Ishikawa (cell line): ENCODE results near the gene IFNGR2.

ENCODE experiments used
- CEBPB ChIP-seq: IDR thresholded peaks from 2 replicates; pipeline ENCODE4 v1.6.1; 2012
- CREB1 ChIP-seq: IDR thresholded peaks from 2 replicates; pipeline ENCODE4 v1.6.1; 2012; ENCODE audit warnings: low read depth
- EGR1 ChIP-seq: IDR thresholded peaks from 2 replicates; pipeline ENCODE4 v1.6.1; 2012
- EP300 ChIP-seq: IDR thresholded peaks from 2 replicates; pipeline ENCODE4 v1.6.1; 2012; ENCODE audit warnings: borderline replicate concordance
- FOXM1 ChIP-seq: IDR thresholded peaks from 2 replicates; pipeline ENCODE4 v1.6.1; 2012; ENCODE audit warnings: low read depth, borderline replicate concordance
- NFIC ChIP-seq: IDR thresholded peaks from 2 replicates; pipeline ENCODE4 v1.6.1; 2012
- RAD21 ChIP-seq: IDR thresholded peaks from 2 replicates; pipeline ENCODE4 v1.6.1; 2012; ENCODE audit warnings: low read depth
- TAF1 ChIP-seq: IDR thresholded peaks from 2 replicates; pipeline ENCODE4 v1.6.1; 2012; ENCODE audit warnings: low read depth, mild to moderate bottlenecking
- TCF12 ChIP-seq: IDR thresholded peaks from 2 replicates; pipeline ENCODE4 v1.6.1; 2012; ENCODE audit warnings: low read depth
- TEAD4 ChIP-seq: IDR thresholded peaks from 2 replicates; pipeline ENCODE4 v1.6.1; 2012
- YY1 ChIP-seq: IDR thresholded peaks from 2 replicates; pipeline ENCODE4 v1.6.1; 2012; ENCODE audit warnings: low read depth
- ZBTB7A ChIP-seq: IDR thresholded peaks from 2 replicates; pipeline ENCODE4 v1.6.1; 2012; ENCODE audit warnings: low read depth
- TF ChIP-seq, protein P1 (sequence below): IDR thresholded peaks from 2 replicates; pipeline ENCODE4 v1.6.1; 2012
- TF ChIP-seq, protein P2 (sequence below): IDR thresholded peaks from 2 replicates; pipeline ENCODE4 v1.6.1; 2012
- TF ChIP-seq, protein P3 (sequence below): IDR thresholded peaks from 2 replicates; pipeline ENCODE4 v1.6.1; 2012; ENCODE audit warnings: low read depth, mild to moderate bottlenecking

IFNGR2 gene

DNA sequence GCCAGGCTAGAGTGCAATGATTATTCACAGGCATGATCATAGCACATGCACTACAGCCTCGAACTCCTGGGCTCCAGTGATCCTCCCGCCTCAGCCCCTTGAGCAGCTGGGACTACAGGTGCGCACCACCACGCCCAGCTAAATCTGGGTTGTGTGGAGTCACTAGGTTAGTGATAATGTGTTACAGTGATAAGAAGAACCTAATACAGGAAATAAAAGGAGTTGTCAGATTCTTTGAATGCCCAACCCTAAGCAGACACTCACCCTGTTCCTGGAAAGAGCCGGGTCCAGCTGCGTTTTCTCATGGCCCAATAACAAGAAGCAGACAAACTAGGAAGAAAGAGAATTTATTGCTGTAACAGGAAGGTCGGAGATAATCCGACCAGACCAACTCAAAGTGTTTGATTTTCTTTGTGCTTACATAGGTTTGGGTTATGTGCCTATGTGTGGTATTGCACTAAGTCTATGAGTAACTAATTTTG, 8.8 kb downstream of the IFNGR2 start:
- no peak for TF ChIP-seq TAF1
- no peak for TF ChIP-seq CEBPB
- TF ChIP-seq TCF12, result no peak
- no peak for TF ChIP-seq FOXM1
- no peak for TF ChIP-seq EGR1
- TF ChIP-seq RAD21, result no peak
- no peak for TF ChIP-seq EP300

DNA sequence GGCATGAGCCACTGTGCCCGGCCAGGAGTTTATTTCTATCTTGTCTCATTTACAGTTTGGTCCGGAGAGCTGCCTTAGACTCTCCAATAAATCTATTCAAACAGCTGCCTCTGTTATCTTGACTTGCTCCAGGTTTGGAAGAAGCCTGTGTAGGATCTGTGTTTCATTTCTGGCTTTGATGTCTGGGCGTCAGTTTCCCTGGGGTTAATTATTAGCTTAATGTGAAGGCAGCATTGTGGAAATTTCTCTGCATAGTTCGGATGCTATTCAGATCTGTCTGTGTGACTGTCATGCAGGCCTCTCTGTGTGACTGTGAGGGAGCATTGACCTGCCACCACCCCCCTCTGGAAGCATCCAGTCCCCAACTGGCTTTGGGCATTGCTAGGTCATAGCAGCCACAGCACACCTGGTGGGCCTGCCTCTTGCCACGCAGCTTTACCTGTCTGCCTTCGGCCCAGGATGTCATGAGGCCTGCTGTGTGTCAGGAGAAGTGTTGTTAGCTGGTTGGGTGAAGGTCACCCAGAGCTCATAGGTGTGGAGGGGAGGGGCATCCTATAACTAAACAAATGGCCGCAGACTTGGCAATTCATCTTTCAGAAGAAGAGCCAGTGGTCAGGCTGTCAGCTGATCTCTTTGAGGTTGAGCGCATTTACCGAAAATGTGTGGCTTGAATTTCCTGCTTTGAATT, 9.8 kb downstream of the IFNGR2 start:
- no peak for TF ChIP-seq YY1

DNA sequence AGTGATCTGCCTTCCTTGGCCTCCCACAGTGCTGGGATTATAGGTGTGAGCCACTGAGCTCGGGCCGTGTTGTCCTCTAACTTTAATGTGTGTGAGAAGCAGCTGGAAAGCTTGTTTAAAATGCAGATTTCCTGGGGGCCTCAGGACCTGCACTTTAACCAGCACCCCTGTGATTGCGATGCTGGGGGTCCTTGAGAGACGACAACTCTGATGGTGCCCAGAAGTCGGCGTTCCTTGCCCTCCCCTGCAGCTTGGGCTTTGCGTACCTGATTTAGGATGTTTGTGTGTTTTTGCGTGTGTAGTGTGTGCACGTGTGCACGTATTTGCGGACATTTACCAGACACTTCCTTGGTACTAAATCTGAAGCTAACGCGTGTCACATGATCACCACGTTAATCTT, 10.9 kb downstream of the IFNGR2 start:
- TF ChIP-seq YY1 (no peak), FOXM1 (no peak), EGR1 (no peak), TAF1 (no peak), ZBTB7A (no peak), TEAD4 (no peak)

DNA sequence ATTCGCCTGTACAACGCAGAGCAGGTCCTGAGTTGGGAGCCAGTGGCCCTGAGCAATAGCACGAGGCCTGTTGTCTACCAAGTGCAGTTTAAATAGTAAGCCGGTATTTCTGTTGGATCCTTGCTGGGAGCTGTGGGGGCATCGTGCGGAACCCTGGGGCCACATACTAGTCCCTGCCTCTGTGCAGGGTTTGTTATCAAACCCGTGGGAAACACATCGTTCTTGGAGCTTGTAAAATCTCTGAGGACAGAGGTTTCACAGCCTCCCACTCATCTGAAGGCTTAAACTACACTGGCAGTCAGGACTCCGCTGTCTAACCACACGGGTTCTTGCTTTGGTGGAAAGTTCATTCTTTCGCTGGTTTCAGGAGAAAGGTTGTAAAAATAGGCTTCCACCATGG, 11.7 kb downstream of the IFNGR2 start:
- no peak for TF ChIP-seq CREB1
- TF ChIP-seq FOXM1, result no peak
- no peak for TF ChIP-seq NFIC
- TF ChIP-seq, protein P1, sequence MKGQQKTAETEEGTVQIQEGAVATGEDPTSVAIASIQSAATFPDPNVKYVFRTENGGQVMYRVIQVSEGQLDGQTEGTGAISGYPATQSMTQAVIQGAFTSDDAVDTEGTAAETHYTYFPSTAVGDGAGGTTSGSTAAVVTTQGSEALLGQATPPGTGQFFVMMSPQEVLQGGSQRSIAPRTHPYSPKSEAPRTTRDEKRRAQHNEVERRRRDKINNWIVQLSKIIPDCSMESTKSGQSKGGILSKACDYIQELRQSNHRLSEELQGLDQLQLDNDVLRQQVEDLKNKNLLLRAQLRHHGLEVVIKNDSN, result no peak
- no peak for TF ChIP-seq YY1
- no peak for TF ChIP-seq TCF12
- TF ChIP-seq, protein P2, sequence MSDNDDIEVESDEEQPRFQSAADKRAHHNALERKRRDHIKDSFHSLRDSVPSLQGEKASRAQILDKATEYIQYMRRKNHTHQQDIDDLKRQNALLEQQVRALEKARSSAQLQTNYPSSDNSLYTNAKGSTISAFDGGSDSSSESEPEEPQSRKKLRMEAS, result no peak
- no peak for TF ChIP-seq EP300
- no peak for TF ChIP-seq TAF1
- TF ChIP-seq TEAD4, result no peak

DNA sequence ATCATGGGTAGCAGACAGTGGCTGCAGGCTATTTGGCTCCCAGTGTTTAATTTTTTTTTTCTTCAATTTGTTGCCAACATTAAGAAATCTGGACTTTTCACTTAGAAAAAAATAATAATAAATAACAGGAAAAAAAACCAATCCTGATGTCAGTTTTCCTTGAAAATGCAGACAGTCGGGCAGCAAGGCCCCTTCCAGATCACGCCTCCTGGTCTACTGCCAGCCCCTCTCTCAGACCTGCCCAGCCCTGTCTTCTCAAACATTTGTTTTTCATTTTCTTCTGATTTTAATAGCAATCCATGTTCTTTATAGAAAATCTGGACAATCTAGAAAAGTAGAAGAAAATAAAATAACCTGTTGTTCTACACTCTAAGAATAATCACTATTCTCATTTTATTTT, 15.5 kb downstream of the IFNGR2 start:
- TF ChIP-seq RAD21, result no peak

DNA sequence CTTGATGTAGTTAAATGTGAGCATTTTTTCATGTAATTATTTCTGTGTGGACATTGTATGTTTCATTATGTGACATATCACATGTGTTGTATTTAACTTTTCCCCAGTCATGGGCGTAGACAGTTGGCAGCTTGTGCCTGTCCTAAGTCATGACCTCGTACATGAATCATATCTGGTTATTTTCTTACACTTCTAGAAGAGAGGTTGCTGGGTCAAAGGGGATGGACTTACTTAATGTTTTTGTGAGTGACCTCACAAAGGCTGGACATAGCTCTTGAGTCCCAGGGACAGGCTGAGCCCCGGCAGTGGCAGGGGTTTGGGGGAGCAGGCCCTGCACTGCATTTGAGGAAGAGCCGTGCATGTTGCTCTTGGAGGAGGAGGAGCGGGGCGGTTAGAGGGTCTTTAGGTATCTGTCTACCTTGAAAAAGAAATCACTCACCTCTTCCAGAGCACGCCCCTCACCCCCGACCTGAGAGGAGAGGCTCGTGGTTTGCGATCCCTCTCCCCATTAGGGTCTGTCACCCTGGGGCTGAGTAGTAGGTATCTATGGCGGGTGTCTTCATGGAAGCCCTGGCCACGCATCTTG, 16.4 kb downstream of the IFNGR2 start:
- no peak for TF ChIP-seq CEBPB
- no peak for TF ChIP-seq TAF1
- no peak for TF ChIP-seq TEAD4
- no peak for TF ChIP-seq EP300
- no peak for TF ChIP-seq CREB1
- TF ChIP-seq, protein P1, result no peak
- no peak for TF ChIP-seq EGR1
- TF ChIP-seq TCF12, result no peak
- TF ChIP-seq, protein P3, sequence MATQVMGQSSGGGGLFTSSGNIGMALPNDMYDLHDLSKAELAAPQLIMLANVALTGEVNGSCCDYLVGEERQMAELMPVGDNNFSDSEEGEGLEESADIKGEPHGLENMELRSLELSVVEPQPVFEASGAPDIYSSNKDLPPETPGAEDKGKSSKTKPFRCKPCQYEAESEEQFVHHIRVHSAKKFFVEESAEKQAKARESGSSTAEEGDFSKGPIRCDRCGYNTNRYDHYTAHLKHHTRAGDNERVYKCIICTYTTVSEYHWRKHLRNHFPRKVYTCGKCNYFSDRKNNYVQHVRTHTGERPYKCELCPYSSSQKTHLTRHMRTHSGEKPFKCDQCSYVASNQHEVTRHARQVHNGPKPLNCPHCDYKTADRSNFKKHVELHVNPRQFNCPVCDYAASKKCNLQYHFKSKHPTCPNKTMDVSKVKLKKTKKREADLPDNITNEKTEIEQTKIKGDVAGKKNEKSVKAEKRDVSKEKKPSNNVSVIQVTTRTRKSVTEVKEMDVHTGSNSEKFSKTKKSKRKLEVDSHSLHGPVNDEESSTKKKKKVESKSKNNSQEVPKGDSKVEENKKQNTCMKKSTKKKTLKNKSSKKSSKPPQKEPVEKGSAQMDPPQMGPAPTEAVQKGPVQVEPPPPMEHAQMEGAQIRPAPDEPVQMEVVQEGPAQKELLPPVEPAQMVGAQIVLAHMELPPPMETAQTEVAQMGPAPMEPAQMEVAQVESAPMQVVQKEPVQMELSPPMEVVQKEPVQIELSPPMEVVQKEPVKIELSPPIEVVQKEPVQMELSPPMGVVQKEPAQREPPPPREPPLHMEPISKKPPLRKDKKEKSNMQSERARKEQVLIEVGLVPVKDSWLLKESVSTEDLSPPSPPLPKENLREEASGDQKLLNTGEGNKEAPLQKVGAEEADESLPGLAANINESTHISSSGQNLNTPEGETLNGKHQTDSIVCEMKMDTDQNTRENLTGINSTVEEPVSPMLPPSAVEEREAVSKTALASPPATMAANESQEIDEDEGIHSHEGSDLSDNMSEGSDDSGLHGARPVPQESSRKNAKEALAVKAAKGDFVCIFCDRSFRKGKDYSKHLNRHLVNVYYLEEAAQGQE, result no peak
- TF ChIP-seq ZBTB7A, result no peak
- TF ChIP-seq RAD21, result no peak
- TF ChIP-seq YY1, result no peak
- no peak for TF ChIP-seq FOXM1
- TF ChIP-seq, protein P2, result no peak
- no peak for TF ChIP-seq NFIC

DNA sequence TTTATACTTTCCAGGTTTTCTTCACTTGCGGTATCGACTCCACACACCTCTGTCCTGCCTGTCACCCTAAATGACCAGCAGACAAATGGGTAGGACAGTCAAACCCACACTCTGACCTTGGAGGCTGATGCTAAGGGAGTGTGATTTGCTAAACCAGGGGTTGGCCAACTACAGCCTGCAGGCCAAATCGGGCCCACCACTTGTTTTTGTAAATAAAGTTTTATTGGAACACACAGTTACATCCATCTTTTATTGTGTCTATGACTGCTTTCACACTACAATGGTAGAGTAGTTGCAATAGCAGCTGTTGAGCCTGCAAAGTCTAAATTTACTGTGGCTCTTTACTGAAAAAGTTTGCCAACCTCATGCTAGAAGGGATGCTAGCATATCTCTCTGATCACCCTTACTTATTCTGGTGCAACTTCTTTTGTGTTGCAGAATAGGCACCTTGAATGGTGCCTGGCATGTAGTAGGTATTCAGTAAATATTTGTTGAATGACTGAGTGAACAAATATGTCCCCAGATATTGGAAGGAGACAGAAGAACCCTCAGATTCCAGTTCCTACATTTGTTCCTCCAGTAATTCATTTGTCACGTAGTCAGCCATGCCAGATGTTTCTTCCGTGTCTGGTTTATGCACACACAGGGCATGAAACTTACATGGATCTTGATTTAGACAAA, 18.6 kb downstream of the IFNGR2 start:
- TF ChIP-seq EGR1, result no peak
- no peak for TF ChIP-seq TAF1
- TF ChIP-seq, protein P2, result no peak
- TF ChIP-seq EP300, result no peak
- no peak for TF ChIP-seq TEAD4
- TF ChIP-seq TCF12, result no peak
- TF ChIP-seq RAD21, result no peak
- TF ChIP-seq CREB1, result no peak
- no peak for TF ChIP-seq FOXM1
- no peak for TF ChIP-seq YY1
- TF ChIP-seq NFIC, result no peak
- TF ChIP-seq, protein P1, result no peak
- no peak for TF ChIP-seq CEBPB
- TF ChIP-seq, protein P3, result no peak
- TF ChIP-seq ZBTB7A, result no peak
